ENCODE measurements around the gene CHAF1A.

- TF ChIP-seq POLR2A (IDR thresholded peaks at IDR 0.05): no peak
- TF ChIP-seq, protein P1, sequence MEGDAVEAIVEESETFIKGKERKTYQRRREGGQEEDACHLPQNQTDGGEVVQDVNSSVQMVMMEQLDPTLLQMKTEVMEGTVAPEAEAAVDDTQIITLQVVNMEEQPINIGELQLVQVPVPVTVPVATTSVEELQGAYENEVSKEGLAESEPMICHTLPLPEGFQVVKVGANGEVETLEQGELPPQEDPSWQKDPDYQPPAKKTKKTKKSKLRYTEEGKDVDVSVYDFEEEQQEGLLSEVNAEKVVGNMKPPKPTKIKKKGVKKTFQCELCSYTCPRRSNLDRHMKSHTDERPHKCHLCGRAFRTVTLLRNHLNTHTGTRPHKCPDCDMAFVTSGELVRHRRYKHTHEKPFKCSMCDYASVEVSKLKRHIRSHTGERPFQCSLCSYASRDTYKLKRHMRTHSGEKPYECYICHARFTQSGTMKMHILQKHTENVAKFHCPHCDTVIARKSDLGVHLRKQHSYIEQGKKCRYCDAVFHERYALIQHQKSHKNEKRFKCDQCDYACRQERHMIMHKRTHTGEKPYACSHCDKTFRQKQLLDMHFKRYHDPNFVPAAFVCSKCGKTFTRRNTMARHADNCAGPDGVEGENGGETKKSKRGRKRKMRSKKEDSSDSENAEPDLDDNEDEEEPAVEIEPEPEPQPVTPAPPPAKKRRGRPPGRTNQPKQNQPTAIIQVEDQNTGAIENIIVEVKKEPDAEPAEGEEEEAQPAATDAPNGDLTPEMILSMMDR (IDR thresholded peaks at IDR 0.05): no peak
- no peak for TF ChIP-seq EP300 (IDR thresholded peaks at IDR 0.05; ENCODE audit: low read depth)
Measured at GRCh38 chr19:4391701-4392483, 10.5 kb upstream of the CHAF1A start.
